PC-9 (cell line): Measurements from ENCODE around the gene MAGI2.

ENCODE experiments used
- CTCF ChIP-seq: fragments of 200-600 bp; sonication (generic); conservative IDR thresholded peaks from 2 replicates; pipeline ENCODE4 v1.6.1; 2017; ENCODE audit warnings: mixed run types, antibody characterized with exemption, mild to moderate bottlenecking, moderate library complexity
- EZH2 ChIP-seq: fragments of 200-600 bp; sonication (generic); IDR thresholded peaks from 2 replicates; pipeline ENCODE4 v1.8.0; 2017; ENCODE audit warnings: antibody characterized with exemption, low read depth

DNA sequence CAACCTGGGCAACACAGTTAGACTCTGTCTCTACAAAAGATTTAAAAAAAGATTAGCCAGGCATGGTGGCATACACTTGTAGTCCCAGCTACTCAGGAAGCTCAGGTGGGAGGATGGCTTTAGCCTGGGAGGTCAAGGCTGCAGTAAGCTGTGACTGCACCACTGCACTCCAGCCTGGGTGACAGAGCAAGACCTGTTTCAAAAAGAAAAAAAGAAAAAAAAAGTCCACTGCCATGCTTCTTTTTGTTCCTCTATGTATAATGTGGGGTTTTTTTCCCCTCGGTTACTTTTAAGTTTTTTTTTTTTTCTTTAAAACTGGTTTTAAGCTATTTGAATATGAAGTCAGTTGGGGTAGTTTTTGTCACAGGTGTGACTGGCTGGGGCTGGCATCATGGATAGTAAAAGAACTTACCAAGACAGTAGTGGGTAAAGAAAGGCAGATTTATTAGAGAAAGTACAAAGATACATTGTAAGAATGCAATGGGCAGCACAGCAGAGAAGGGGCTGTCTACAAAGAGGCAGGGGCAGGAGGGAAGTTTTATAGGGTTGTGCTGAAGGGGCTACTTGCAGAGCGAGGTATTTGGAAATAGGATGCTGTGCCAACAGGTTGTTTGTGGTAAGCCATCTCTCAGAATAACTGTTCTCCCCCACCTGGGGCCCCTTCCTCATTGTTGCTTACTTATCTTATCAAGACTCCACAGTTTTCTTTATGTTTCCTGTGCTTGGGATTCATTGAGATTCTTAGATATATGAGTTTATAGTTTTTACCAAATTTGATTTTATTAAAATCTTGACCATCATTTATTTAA is 1477.6 kb downstream of the MAGI2 start:
- TF ChIP-seq EZH2 (no peak), CTCF (no peak)
